ENCODE data around the gene C18orf63. TPM values are rescaled to one million over a fixed set of nuclear protein-coding genes. Genes with fewer than 3 reads are reported as not detected.
A peak's percentile ranks its signal among the peaks of the same experiment; 100 is the strongest.

C18orf63 gene
- total RNA-seq, 1 donor from 2014 or later: not detected

- peak; percentile 67 for DNase-seq (ENCODE audit: low read depth)
Observed at GRCh38 chr18:74326791-74327190, 11.2 kb downstream of the C18orf63 start.

GRCh38 chr18:74328206-74328605 lies 12.6 kb downstream of the C18orf63 start:
- peak; percentile 9 for DNase-seq (ENCODE audit: low read depth)

- DNase-seq (ENCODE audit: low read depth): no peak
Observed at GRCh38 chr18:74329688-74330205, 14.1 kb downstream of the C18orf63 start.

GRCh38 chr18:74331404-74331803 lies 15.8 kb downstream of the C18orf63 start:
- DNase-seq (ENCODE audit: low read depth): peak; percentile 46

GRCh38 chr18:74333091-74333490 lies 17.5 kb downstream of the C18orf63 start:
- no peak for DNase-seq (ENCODE audit: low read depth)

GRCh38 chr18:74334242-74334893 lies 18.7 kb downstream of the C18orf63 start:
- no peak for DNase-seq (ENCODE audit: low read depth)

GRCh38 chr18:74336656-74337055 lies 21.0 kb downstream of the C18orf63 start:
- peak; percentile 19 for DNase-seq (ENCODE audit: low read depth)

- DNase-seq (ENCODE audit: low read depth): no peak
Observed at GRCh38 chr18:74337155-74337911, 21.7 kb downstream of the C18orf63 start.

- peak; percentile 25 for DNase-seq (ENCODE audit: low read depth)
Observed at GRCh38 chr18:74337912-74338309, 22.3 kb downstream of the C18orf63 start.

- DNase-seq (ENCODE audit: low read depth): peak; percentile 85
Observed at GRCh38 chr18:74342416-74343043, 26.9 kb downstream of the C18orf63 start.

- no peak for DNase-seq (ENCODE audit: low read depth)
Observed at GRCh38 chr18:74346206-74346605, 30.6 kb downstream of the C18orf63 start.

- no peak for DNase-seq (ENCODE audit: low read depth)
Observed at GRCh38 chr18:74348581-74348980, 32.9 kb downstream of the C18orf63 start.

GRCh38 chr18:74351354-74351753 lies 35.7 kb downstream of the C18orf63 start:
- DNase-seq (ENCODE audit: low read depth): peak; percentile 35

- DNase-seq (ENCODE audit: low read depth): peak; percentile 79
Observed at GRCh38 chr18:74353169-74353775, 37.6 kb downstream of the C18orf63 start.

- no peak for DNase-seq (ENCODE audit: low read depth)
Observed at GRCh38 chr18:74356959-74357358, 41.3 kb downstream of the C18orf63 start.

- no peak for DNase-seq (ENCODE audit: low read depth)
Observed at GRCh38 chr18:74360852-74361655, 45.4 kb downstream of the C18orf63 start.

- no peak for DNase-seq (ENCODE audit: low read depth)
Observed at GRCh38 chr18:74367905-74368304, 52.3 kb downstream of the C18orf63 start.

GRCh38 chr18:74368901-74369705 lies 53.5 kb downstream of the C18orf63 start:
- DNase-seq (ENCODE audit: low read depth): peak; percentile 79

GRCh38 chr18:74370115-74370514 lies 54.5 kb downstream of the C18orf63 start:
- no peak for DNase-seq (ENCODE audit: low read depth)

GRCh38 chr18:74373428-74373827 lies 57.8 kb downstream of the C18orf63 start:
- DNase-seq (ENCODE audit: low read depth): no peak
